Measurements from ENCODE around the gene DDX20. TPM values are rescaled to one million over a fixed set of nuclear protein-coding genes. Genes with fewer than 3 reads are reported as not detected.

DDX20 gene
- total and polyA plus RNA-seq, 2 of the 8 experiments (the other 6 are each of a cell fraction or from before 2014, with no cell fraction given), result 7.5 to 24.7 TPM

DNA sequence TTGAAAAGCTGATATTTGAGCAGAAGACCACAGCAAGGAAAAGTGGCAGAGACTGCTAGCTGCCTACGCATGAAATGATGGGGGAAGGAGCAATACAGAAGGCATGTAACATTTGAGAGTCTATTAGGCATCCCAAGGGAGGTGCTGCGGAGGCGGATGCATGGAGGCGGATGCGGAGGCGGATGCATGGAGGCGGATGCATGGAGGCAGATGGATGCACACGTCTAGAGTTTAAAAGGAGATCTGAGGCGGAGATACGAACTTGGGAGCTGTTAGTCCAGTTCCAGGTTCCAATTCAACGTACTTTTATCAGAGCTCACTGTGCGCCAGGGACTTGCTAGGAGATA, 744 bp upstream of the DDX20 start (continued):
- TF ChIP-seq EGR1 (IDR thresholded peaks at IDR 0.05; ENCODE audit: borderline replicate concordance, low read depth, low read length) (peak; percentile 98), ASH2L (IDR thresholded peaks at IDR 0.05; ENCODE audit: low read length) (peak; percentile 43), BRCA1 (IDR thresholded peaks at IDR 0.05; ENCODE audit: low read depth, low read length) (no peak), POLR2AphosphoS5 (IDR thresholded peaks at IDR 0.05; ENCODE audit: low read depth, low read length) (no peak), SIX5 (IDR thresholded peaks at IDR 0.05; ENCODE audit: low read depth, low read length) (no peak), CHD1 (IDR thresholded peaks at IDR 0.05; ENCODE audit: low read depth, low read length) (no peak)
